H9 (cell line): ENCODE results near the gene RAB11A. TPM values are rescaled to one million over a fixed set of nuclear protein-coding genes. Genes with fewer than 3 reads are reported as not detected.

Experiments used
- DNase-seq: peaks from one replicate; pipeline ENCODE4 v3.0.0-alpha.2; 2017
- H2AFZ ChIP-seq: one replicate; pipeline ENCODE4 v1.6.1; 2013; ENCODE audit warnings: mild to moderate bottlenecking, low read length, control low read depth, moderate library complexity
- H2AK5ac ChIP-seq: 2 replicates; pipeline ENCODE4 v1.6.1; 2013; ENCODE audit warnings: low read length, control low read depth, mixed read lengths; ENCODE audit not compliant: insufficient read length
- H2BK120ac ChIP-seq: one replicate; pipeline ENCODE4 v1.6.1; 2013; ENCODE audit warnings: low read depth, mild to moderate bottlenecking, low read length, control low read depth, inconsistent platforms; ENCODE audit not compliant: poor library complexity, severe bottlenecking
- H2BK12ac ChIP-seq: 2 replicates; pipeline ENCODE4 v1.6.1; 2013; ENCODE audit warnings: low read length, control low read depth, mixed read lengths, low read depth; ENCODE audit not compliant: insufficient read length
- H2BK15ac ChIP-seq: 2 replicates; pipeline ENCODE4 v1.6.1; 2013; ENCODE audit warnings: low read depth, low read length, control low read depth
- H2BK20ac ChIP-seq: one replicate; pipeline ENCODE4 v1.6.1; 2013; ENCODE audit warnings: low read depth, mild to moderate bottlenecking, low read length, control low read depth, inconsistent platforms; ENCODE audit not compliant: poor library complexity, severe bottlenecking
- H2BK5ac ChIP-seq: 2 replicates; pipeline ENCODE4 v1.6.1; 2013; ENCODE audit warnings: low read length, control low read depth, mixed read lengths; ENCODE audit not compliant: insufficient read length
- H3K14ac ChIP-seq: 2 replicates; pipeline ENCODE4 v1.6.1; 2013; ENCODE audit warnings: low read length, control low read depth; ENCODE audit not compliant: insufficient read depth
- H3K18ac ChIP-seq: 2 replicates; pipeline ENCODE4 v1.6.1; 2013; ENCODE audit warnings: low read depth, mild to moderate bottlenecking, mixed read lengths, low read length, control low read depth; ENCODE audit not compliant: insufficient read length
- H3K23ac ChIP-seq: 2 replicates; pipeline ENCODE4 v1.6.1; 2013; ENCODE audit warnings: low read length, control low read depth, mixed read lengths, low read depth; ENCODE audit not compliant: insufficient read length
- H3K23me2 ChIP-seq: 2 replicates; pipeline ENCODE4 v1.6.1; 2013; ENCODE audit warnings: low read depth, mild to moderate bottlenecking, mixed read lengths, low read length, control low read depth; ENCODE audit not compliant: insufficient read length, poor library complexity, severe bottlenecking
- H3K27ac ChIP-seq: 2 replicates; pipeline ENCODE4 v1.5.1; 2013; ENCODE audit warnings: low read length, control low read depth, mixed read lengths, low read depth; ENCODE audit not compliant: insufficient read length
- H3K27me3 ChIP-seq: 2 replicates; pipeline ENCODE4 v1.6.1; 2013; ENCODE audit warnings: low read length, control low read depth, inconsistent platforms; ENCODE audit not compliant: insufficient read depth
- H3K4ac ChIP-seq: 2 replicates; pipeline ENCODE4 v1.6.1; 2013; ENCODE audit warnings: low read depth, mild to moderate bottlenecking, control low read depth, inconsistent platforms, low read length, moderate library complexity
- H3K4me1 ChIP-seq: 2 replicates; pipeline ENCODE4 v1.6.1; 2013; ENCODE audit warnings: low read length, control low read depth, inconsistent platforms; ENCODE audit not compliant: insufficient read depth
- H3K4me2 ChIP-seq: 2 replicates; pipeline ENCODE4 v1.6.1; 2013; ENCODE audit warnings: low read length, control low read depth, mixed read lengths; ENCODE audit not compliant: insufficient read length, insufficient read depth
- H3K56ac ChIP-seq: 2 replicates; pipeline ENCODE4 v1.6.1; 2013; ENCODE audit warnings: low read depth, mild to moderate bottlenecking, mixed read lengths, low read length, control low read depth; ENCODE audit not compliant: insufficient read length
- H3K79me1 ChIP-seq: 2 replicates; pipeline ENCODE4 v1.6.1; 2013; ENCODE audit warnings: low read depth, mild to moderate bottlenecking, moderate library complexity, low read length, control low read depth, inconsistent platforms; ENCODE audit not compliant: insufficient read depth, poor library complexity, severe bottlenecking
- H3K79me2 ChIP-seq: 2 replicates; pipeline ENCODE4 v1.6.1; 2013; ENCODE audit warnings: low read length, control low read depth, inconsistent platforms; ENCODE audit not compliant: insufficient read depth
- H3K9ac ChIP-seq: 2 replicates; pipeline ENCODE4 v1.6.1; 2013; ENCODE audit warnings: low read length, control low read depth, mixed read lengths; ENCODE audit not compliant: insufficient read length; ENCODE audit errors: extremely low read depth
- H3K9me3 ChIP-seq: one replicate; pipeline ENCODE4 v1.6.1; 2013; ENCODE audit warnings: low read depth, low read length, inconsistent platforms; ENCODE audit not compliant: control insufficient read depth
- H3T11ph ChIP-seq: one replicate; pipeline ENCODE4 v1.6.1; 2013; ENCODE audit warnings: mild to moderate bottlenecking, low read length, control low read depth, inconsistent platforms
- H4K20me1 ChIP-seq: one replicate; pipeline ENCODE4 v1.6.1; 2013; ENCODE audit not compliant: control insufficient read depth, insufficient read length, insufficient read depth
- H4K5ac ChIP-seq: 2 replicates; pipeline ENCODE4 v1.6.1; 2013; ENCODE audit warnings: low read depth, mild to moderate bottlenecking, mixed read lengths, low read length, control low read depth; ENCODE audit not compliant: insufficient read length
- H4K8ac ChIP-seq: replicated peaks from 2 replicates; pipeline ENCODE4 v1.6.1; 2013; ENCODE audit warnings: low read length, control low read depth, mixed read lengths, low read depth; ENCODE audit not compliant: insufficient read length
- H4K91ac ChIP-seq: 2 replicates; pipeline ENCODE4 v1.6.1; 2013; ENCODE audit warnings: low read depth, mild to moderate bottlenecking, moderate library complexity, mixed read lengths, low read length, control low read depth; ENCODE audit not compliant: insufficient read length
- H3K27ac Mint-ChIP-seq, 3 experiments: 2 replicates in 2 of 3; 3 replicates in 1 of 3; pipeline ENCODE4 v1.8.0; 2020 to 2021; ENCODE audit warnings: mixed read lengths in 3 of 3, mild to moderate bottlenecking in 1 of 3, moderate library complexity in 1 of 3
- H3K27me3 Mint-ChIP-seq: 2 replicates; pipeline ENCODE4 v1.8.0; 2021; ENCODE audit warnings: low read depth, mild to moderate bottlenecking, moderate library complexity, mixed read lengths
- H3K36me3 Mint-ChIP-seq, 3 experiments: 2 replicates in 2 of 3; 3 replicates in 1 of 3; pipeline ENCODE4 v1.8.0; 2020 to 2021; ENCODE audit warnings: low read depth in 3 of 3, mixed read lengths in 3 of 3; ENCODE audit not compliant: insufficient read depth in 1 of 3
- H3K4me1 Mint-ChIP-seq, 2 experiments: 2 replicates each; pipeline ENCODE4 v1.8.0; 2020; ENCODE audit warnings: mixed read lengths in 2 of 2
- H3K4me3 Mint-ChIP-seq, 2 experiments: 2 replicates in 1 of 2; 3 replicates in 1 of 2; pipeline ENCODE4 v1.8.0; 2020 to 2021; ENCODE audit warnings: mild to moderate bottlenecking in 2 of 2, mixed read lengths in 2 of 2, moderate library complexity in 1 of 2
- H3K9me3 Mint-ChIP-seq, 2 experiments: 2 replicates in 1 of 2; 3 replicates in 1 of 2; pipeline ENCODE4 v1.8.0; 2020; ENCODE audit warnings: mild to moderate bottlenecking in 2 of 2, mixed read lengths in 2 of 2, moderate library complexity in 1 of 2
- CTCF ChIP-seq: fragments of 200-600 bp; sonication (generic); conservative IDR thresholded peaks from 3 replicates; pipeline ENCODE4 v1.8.0; 2021; ENCODE audit warnings: antibody characterized with exemption, mild to moderate bottlenecking
- WGBS: extraction: QIAGEN DNeasy Blood & Tissue Kit; methylation state at CpG from one replicate; pipeline ENCODE4 v1.1.7; 2013; ENCODE audit warnings: missing lambda C conversion rate, low lambda C conversion rate, mixed read lengths; ENCODE audit not compliant: insufficient read length; ENCODE audit errors: extremely low coverage; 5-methylcytosine and 5-hydroxymethylcytosine counted together
- total RNA-seq: library from RNA; stranded (reverse); gene quantifications from 2 replicates; pipeline ENCODE4 v1.2.1, GENCODE V29; 2021

Gene RAB11A
- total RNA-seq, 1 experiment from 2014 or later, result 217 TPM

GRCh38 chr15:65901836-65902235 lies 32.5 kb downstream of the RAB11A start:
- H2BK20ac ChIP-seq, result no peak overlapping the region
- no peaks in the 10 kb centered on the region for H3K9me3 ChIP-seq
- H3K9ac ChIP-seq, result no peak overlapping the region
- no peak overlapping the region for H3K18ac ChIP-seq
- no peaks in the 10 kb centered on the region for H3K79me1 ChIP-seq
- Mint-ChIP-seq H3K4me3 (no peak overlapping the region), H3K9me3 (no peaks in the 10 kb centered on the region), H3K27me3 (no peaks in the 10 kb centered on the region), H3K36me3 (peaks cover 13 to 49% (median 27%) of the 10 kb centered on the region in 3 experiments), H3K27ac (peak overlapping the region in 2 of 3 experiments; percentile 33 to 40; a peak in 1 of 7 replicates), H3K4me1 (peaks cover 31% of the 10 kb centered on the region in 2 experiments)
- H3K79me2 ChIP-seq, result no peaks in the 10 kb centered on the region
- H3K23ac ChIP-seq, result no peak overlapping the region
- H3T11ph ChIP-seq, result no peak overlapping the region
- no peak overlapping the region for H4K5ac ChIP-seq
- H2BK12ac ChIP-seq, result no peak overlapping the region
- TF ChIP-seq CTCF, result no peak
- H3K14ac ChIP-seq, result no peak overlapping the region
- no peak overlapping the region for H2BK5ac ChIP-seq
- no peaks in the 10 kb centered on the region for H4K20me1 ChIP-seq
- no peaks in the 10 kb centered on the region for H3K23me2 ChIP-seq
- WGBS, result no CpG with 5 or more reads among the region's 3 CpGs
- H4K91ac ChIP-seq, result no peak overlapping the region
- no peak overlapping the region for H2BK15ac ChIP-seq
- no peak overlapping the region for H2AK5ac ChIP-seq
- no peak overlapping the region for H3K56ac ChIP-seq
- H2BK120ac ChIP-seq, result no peak overlapping the region
- H2AFZ ChIP-seq, result no peak overlapping the region
- no peak overlapping the region for H3K4ac ChIP-seq
- H3K4me1 ChIP-seq, result peaks cover 9% of the 10 kb centered on the region; the same call in 1 of the 2 replicates
- H3K27ac ChIP-seq, result no peak overlapping the region
- H3K4me2 ChIP-seq, result no peak overlapping the region
- no peaks in the 10 kb centered on the region for H3K27me3 ChIP-seq
- no peak for DNase-seq
- no peak overlapping the region for H4K8ac ChIP-seq
